ENCODE measurements around the gene SLC5A2. TPM values are rescaled to one million over a fixed set of nuclear protein-coding genes. Genes with fewer than 3 reads are reported as not detected.

Gene SLC5A2
- total and polyA plus RNA-seq, 2 donors from 2014 or later = 4.8 to 208 TPM

DNA sequence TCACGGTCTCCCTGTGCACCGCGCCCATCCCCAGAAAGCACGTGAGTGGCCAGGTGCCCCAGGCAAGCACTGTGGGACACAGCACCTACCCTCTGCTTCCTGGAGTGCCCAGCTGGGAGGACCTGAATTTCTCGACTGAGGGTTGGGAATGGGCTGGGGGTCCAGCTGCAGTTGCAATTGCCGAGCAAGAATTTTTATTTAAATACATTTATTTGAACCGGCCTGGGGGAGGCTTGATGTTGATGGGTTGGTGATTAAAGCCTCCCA lies 6.3 kb downstream of the SLC5A2 start:
- intact Hi-C loops (cut with DNase I) = no loop called here
- peaks cover 0 to 18% (median 4%) of the 10 kb centered on the region in 3 donors for H3K36me3 ChIP-seq (ENCODE audit: control insufficient read depth in 2 of 3, insufficient read depth in 3 of 3, low read length in 3 of 3)
- H3K9ac ChIP-seq (ENCODE audit: low read length in 3 of 3) = no peak overlapping the region
- TF ChIP-seq, protein P1, sequence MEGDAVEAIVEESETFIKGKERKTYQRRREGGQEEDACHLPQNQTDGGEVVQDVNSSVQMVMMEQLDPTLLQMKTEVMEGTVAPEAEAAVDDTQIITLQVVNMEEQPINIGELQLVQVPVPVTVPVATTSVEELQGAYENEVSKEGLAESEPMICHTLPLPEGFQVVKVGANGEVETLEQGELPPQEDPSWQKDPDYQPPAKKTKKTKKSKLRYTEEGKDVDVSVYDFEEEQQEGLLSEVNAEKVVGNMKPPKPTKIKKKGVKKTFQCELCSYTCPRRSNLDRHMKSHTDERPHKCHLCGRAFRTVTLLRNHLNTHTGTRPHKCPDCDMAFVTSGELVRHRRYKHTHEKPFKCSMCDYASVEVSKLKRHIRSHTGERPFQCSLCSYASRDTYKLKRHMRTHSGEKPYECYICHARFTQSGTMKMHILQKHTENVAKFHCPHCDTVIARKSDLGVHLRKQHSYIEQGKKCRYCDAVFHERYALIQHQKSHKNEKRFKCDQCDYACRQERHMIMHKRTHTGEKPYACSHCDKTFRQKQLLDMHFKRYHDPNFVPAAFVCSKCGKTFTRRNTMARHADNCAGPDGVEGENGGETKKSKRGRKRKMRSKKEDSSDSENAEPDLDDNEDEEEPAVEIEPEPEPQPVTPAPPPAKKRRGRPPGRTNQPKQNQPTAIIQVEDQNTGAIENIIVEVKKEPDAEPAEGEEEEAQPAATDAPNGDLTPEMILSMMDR (IDR thresholded peaks at IDR 0.05; ENCODE audit: borderline replicate concordance, extremely low read depth, insufficient read depth) = no peak
- H3K4me1 ChIP-seq (ENCODE audit: control insufficient read depth in 2 of 3, insufficient read depth in 2 of 3, low read depth in 1 of 3, low read length in 3 of 3) = peaks cover 0 to 15% (median 0%) of the 10 kb centered on the region in 3 donors
- H3K27ac ChIP-seq (ENCODE audit: low read depth in 2 of 2, low read length in 2 of 2) = no peak overlapping the region
- H3K9me3 ChIP-seq (ENCODE audit: control insufficient read depth in 2 of 3, insufficient read depth in 1 of 3, low read length in 3 of 3) = no peaks in the 10 kb centered on the region
- FAIRE-seq (no peak), DNase-seq (no peak)
- H3K27me3 ChIP-seq (ENCODE audit: control insufficient read depth, insufficient read depth, low read length) = no peaks in the 10 kb centered on the region
- no peak overlapping the region for H3K4me3 ChIP-seq (ENCODE audit: low read length in 3 of 3)

DNA sequence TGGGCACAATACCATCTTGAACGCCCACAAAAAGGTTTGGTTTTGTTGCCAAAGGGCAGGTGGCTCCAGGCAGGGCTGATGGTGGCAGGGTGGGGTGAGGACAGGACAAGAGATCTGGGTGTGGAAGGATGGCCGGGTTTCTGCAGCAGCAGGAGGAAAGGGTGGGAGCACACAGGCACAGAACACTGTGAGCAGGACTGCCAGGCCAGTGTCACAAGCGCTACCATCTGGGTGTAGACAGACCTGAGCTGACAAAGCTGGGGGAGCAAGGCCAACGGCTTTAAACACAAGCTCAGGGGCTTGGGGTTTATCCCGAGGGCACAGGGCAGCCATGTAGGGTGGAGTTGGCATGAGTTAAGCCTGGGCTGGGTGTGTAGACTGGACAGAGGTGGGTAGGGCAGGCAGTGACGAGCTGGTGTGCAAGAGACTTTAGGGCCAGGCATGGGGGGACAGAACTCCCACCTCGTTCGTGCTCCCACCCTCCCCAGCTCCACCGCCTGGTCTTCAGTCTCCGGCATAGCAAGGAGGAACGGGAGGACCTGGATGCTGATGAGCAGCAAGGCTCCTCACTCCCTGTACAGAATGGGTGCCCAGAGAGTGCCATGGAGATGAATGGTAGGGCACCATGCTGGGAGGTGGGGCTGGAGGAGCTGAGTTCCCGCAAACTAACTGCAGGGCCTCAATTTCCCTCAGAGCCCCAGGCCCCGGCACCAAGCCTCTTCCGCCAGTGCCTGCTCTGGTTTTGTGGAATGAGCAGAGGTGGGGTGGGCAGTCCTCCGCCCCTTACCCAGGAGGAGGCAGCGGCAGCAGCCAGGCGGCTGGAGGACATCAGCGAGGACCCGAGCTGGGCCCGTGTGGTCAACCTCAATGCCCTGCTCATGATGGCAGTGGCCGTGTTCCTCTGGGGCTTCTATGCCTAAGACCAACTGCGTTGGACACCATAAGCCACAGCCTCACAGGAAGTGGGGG lies 7.0 kb downstream of the SLC5A2 start:
- Histone ChIP-seq H3K4me1 (ENCODE audit: control insufficient read depth in 2 of 3, insufficient read depth in 2 of 3, low read depth in 1 of 3, low read length in 3 of 3) (peaks cover 0 to 15% (median 0%) of the 10 kb centered on the region in 3 donors), H3K4me3 (ENCODE audit: low read length in 3 of 3) (no peak overlapping the region), H3K9me3 (ENCODE audit: control insufficient read depth in 2 of 3, insufficient read depth in 1 of 3, low read length in 3 of 3) (no peaks in the 10 kb centered on the region), H3K27ac (ENCODE audit: low read depth in 2 of 2, low read length in 2 of 2) (no peak overlapping the region), H3K36me3 (ENCODE audit: control insufficient read depth in 2 of 3, insufficient read depth in 3 of 3, low read length in 3 of 3) (peaks cover 0 to 18% (median 4%) of the 10 kb centered on the region in 3 donors), H3K9ac (ENCODE audit: low read length in 3 of 3) (no peak overlapping the region), H3K27me3 (ENCODE audit: control insufficient read depth, insufficient read depth, low read length) (no peaks in the 10 kb centered on the region)
- FAIRE-seq (no peak), DNase-seq (peak in 1 of 5 donors; percentile 66)
- TF ChIP-seq, protein P1 (IDR thresholded peaks at IDR 0.05; ENCODE audit: borderline replicate concordance, extremely low read depth, insufficient read depth) = no peak
- intact Hi-C loops (cut with DNase I) = no loop called here

DNA sequence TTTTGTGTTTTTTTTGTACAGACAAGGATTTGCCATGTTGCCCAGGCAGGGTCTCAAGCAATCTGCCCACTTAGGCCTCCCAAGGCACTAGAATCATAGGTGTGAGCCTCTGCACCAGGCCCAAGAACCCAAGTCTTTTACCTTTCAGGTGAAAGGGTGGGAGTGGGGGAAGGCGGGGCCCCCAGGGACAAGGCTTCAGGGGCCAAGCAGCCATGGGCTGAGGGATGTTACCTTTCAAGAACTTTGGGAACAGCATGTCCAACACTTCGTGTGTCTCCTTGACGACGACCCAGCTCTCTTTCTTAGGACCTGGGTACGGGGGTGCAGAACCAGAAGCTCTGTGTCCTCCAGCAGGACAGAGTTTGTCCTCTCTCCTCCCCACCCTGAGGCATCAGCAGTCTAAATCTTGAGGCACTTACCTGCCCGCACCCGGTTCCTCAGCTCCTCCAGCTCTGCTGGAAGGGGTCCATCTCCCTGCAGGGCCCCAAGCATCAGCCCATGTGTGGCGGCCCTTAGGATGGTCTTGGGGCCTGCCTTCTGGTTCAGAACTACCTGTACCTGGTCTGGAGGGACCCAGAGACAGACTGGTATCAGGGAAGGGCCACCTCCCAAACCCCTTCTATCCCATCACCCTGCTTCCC lies 9.0 kb downstream of the SLC5A2 start:
- H3K27me3 ChIP-seq (ENCODE audit: control insufficient read depth, insufficient read depth, low read length) = no peaks in the 10 kb centered on the region
- peaks cover 0 to 15% (median 0%) of the 10 kb centered on the region in 3 donors for H3K4me1 ChIP-seq (ENCODE audit: control insufficient read depth in 2 of 3, insufficient read depth in 2 of 3, low read depth in 1 of 3, low read length in 3 of 3)
- FAIRE-seq (no peak), DNase-seq (peak in 1 of 5 donors; percentile 35)
- intact Hi-C loops (cut with DNase I) = no loop called here
- H3K9me3 ChIP-seq (ENCODE audit: control insufficient read depth in 2 of 3, insufficient read depth in 1 of 3, low read length in 3 of 3) = no peaks in the 10 kb centered on the region
- no peak overlapping the region for H3K4me3 ChIP-seq (ENCODE audit: low read length in 3 of 3)
- TF ChIP-seq, protein P1 (IDR thresholded peaks at IDR 0.05; ENCODE audit: borderline replicate concordance, extremely low read depth, insufficient read depth) = no peak
- no peak overlapping the region for H3K9ac ChIP-seq (ENCODE audit: low read length in 3 of 3)
- peaks cover 3 to 18% (median 4%) of the 10 kb centered on the region in 3 donors for H3K36me3 ChIP-seq (ENCODE audit: control insufficient read depth in 2 of 3, insufficient read depth in 3 of 3, low read length in 3 of 3)
- no peak overlapping the region for H3K27ac ChIP-seq (ENCODE audit: low read depth in 2 of 2, low read length in 2 of 2)
